GM19035 (cell line): ENCODE results near the gene POLR2J3.
"Not testable (repeated sequence)": the region's sequence is repeated elsewhere in the genome, so short reads cannot be mapped to it uniquely, and the experiment has no call there.

ENCODE experiments used
- ATAC-seq: cut with Tn5 transposase; IDR thresholded peaks from one replicate; pipeline ENCODE4 v1.9.1; 2021; ENCODE audit not compliant: unreplicated experiment

POLR2J3 gene

DNA sequence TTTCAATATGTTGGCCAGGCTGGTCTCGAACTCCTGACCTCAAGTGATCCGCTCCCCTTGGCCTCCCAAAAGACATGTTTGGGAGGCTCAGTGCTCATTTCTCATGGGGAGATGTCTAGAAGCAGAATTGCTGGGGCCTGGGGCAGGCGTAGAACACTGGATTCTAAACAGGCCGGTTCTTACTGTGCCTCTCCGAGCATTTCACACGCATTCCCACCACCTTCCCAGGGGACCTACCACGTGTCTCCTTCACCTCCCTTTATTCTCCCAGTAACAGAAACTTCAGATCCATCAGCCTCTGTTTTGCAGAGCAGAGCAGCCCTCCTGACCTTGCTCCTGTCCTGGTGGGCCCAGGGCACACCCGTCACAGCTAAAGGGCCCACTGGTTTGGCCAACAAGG, 45.2 kb downstream of the POLR2J3 start:
- not testable (repeated sequence) for ATAC-seq

DNA sequence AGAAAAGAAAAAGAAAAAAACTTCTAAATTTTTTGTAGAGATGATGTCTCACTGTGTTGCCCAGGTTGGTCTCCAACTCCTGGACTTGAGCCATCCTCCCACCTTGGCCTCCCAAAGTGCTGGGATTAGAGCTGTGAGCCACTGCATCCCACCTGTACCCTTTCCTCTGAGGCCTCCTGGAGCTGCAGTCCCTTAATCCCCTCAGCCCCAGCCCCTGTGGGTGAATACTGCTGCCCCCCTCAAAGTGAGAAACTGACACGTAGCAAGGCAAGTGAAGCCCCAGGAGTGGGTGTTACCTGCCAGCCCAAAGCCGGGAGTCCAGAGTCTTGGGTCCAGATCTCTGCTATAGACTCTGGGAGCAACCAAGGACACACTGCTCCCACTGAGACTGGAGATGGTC, 47.6 kb downstream of the POLR2J3 start:
- ATAC-seq, result not testable (repeated sequence)

DNA sequence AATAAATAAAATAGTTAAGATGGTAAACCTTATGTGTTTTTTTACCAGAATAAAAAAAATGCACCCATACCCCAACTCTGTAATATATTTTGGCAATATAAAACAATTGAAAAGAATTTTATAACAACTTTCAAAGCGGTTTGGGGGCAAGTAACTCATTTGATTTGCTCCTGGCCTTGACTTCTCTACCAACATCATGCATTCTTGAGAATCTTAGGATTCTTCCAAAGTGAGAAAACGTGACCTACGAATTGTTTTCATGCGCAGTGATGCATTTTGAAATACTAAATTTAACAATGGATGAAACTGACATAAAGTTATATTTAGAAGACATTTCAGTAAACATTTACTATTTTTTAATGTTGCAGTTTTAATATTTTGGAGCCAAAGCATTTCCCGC, 51.6 kb downstream of the POLR2J3 start:
- ATAC-seq, result not testable (repeated sequence)

DNA sequence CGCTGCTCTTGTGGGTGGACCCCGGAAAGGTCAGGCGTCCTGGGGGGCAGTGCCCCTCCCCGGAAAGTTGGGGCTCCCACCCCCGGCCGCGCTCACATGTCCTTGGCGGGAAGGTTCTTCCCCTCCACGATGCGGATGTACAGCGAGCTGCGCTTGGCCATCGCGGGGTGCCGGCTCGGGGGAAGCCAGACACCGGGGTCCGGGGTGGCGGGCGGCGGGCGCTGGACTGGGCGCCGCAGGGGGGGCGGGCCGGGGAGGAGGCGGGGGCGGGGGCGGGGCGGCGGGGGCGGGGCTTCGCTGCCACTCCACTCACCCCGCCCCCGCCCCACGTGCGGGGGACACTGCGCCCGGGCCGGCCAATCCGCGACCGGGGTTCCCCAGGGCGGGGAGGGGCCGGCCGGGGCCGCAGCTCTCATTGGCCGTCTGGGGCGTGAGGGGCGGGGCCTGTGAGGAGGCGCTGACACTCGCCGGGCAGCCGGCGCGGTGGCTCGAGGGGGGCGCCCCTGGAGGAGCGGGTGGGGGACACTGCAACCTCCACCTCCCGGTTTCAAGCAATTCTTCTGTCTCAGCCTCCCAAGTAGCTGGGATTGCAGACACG, 54.7 kb downstream of the POLR2J3 start, which contains the start of gene RASA4B:
Gene RASA4B (minus strand): TSS at position 228 of the 598 bp plus-strand sequence. CDS start 67 bp downstream, at position 161.
- ATAC-seq, result peak; percentile 68
